GM23338 (cell line): Measurements from ENCODE around the gene MYO1D.

ENCODE experiments used
- CTCF ChIP-seq, 2 experiments: fragments of 200-600 bp in 1 of 2; sonication (generic) in 1 of 2; conservative IDR thresholded peaks; 2 replicates each; pipeline versions ENCODE4 v1.5.1 to v1.6.1; 2016 to 2017; ENCODE audit warnings: antibody characterized with exemption in 2 of 2, low read depth in 2 of 2, mild to moderate bottlenecking in 2 of 2, moderate library complexity in 1 of 2
- EZH2 ChIP-seq: fragments of 200-600 bp; sonication (generic); IDR thresholded peaks from one replicate; pipeline ENCODE4 v1.8.0; 2017; ENCODE audit warnings: antibody characterized with exemption, mild to moderate bottlenecking, low read depth; ENCODE audit not compliant: unreplicated experiment
- POLR2AphosphoS5 ChIP-seq: IDR thresholded peaks from 2 replicates; pipeline ENCODE4 v1.6.1; 2016; ENCODE audit warnings: antibody characterized with exemption, low read depth
- REST ChIP-seq: IDR thresholded peaks from one replicate; pipeline ENCODE4 v1.6.1; 2018; ENCODE audit warnings: antibody characterized with exemption; ENCODE audit not compliant: unreplicated experiment

- TF ChIP-seq POLR2AphosphoS5, result no peak
- TF ChIP-seq CTCF (conservative IDR thresholded peaks at IDR 0.05; ENCODE audit: low read depth in 2 of 2), result no peak
- TF ChIP-seq REST, result no peak
- no peak for TF ChIP-seq EZH2
These were observed 363.3 kb downstream of the MYO1D start for GRCh38 chr17:32513579-32513978.
